Stimulated activated CD4-positive, alpha-beta T cell treated with anti-CD3 and anti-CD28 coated beads, Interleukin-15, amount 100 ng/mL, for 1 hour (primary cell): ENCODE results near the gene LPAR2.
A peak's percentile ranks its signal among the peaks of the same experiment; 100 is the strongest.
"Not testable (repeated sequence)": the region's sequence is repeated elsewhere in the genome, so short reads cannot be mapped to it uniquely, and the experiment has no call there.

Experiments
- DNase-seq, 2 donors: peaks; one replicate each; pipeline ENCODE4 v3.0.0-alpha.2; 2020; ENCODE audit warnings: low read depth in 1 of 2, low spot score in 1 of 2

LPAR2 gene

GRCh38 chr19:19627621-19628500, at the start of gene LPAR2:
TSS of gene LPAR2 (minus strand) at chr19:19628220. CDS start at chr19:19627275, 945 bp downstream.
- peak; percentile 64 to 73 for DNase-seq

DNA sequence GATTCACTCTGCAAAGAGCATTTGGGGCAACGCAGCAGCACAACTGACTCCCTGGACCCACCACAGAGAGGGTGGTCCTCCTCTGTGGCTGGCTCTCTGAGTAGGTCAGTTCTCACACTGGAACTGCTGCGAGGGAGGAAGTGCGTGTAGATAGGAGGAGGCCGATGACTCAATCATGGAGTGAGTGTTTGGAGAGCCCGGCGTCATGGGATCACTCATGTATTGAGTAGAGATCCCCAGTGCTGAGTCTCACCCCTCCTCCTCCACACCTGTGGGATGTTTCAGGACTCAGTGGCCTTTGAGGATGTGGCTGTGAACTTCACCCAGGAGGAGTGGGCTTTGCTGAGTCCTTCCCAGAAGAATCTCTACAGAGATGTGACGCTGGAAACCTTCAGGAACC, 49.6 kb upstream of the LPAR2 start:
- DNase-seq = no peak

GRCh38 chr19:19674315-19674714, 46.3 kb upstream of the LPAR2 start:
- DNase-seq = no peak

DNA sequence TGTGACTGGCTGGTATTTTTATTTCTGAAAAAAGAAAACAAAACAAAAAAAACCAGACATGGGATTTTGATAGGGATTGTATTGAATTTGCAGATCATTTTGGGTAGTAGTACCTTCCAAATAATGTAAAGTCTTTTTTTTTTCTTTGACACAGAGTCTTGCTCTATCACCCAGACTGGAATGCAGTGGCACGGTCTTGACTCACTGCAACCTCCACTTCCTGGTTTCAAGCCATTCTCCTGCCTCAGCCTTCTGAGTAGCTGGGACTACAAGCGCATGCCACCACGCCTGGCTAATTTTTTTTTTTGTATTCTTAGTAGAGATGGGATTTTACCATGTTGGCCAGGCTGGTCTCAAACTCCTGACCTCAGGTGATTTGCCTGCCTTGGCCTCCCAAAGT, 44.8 kb upstream of the LPAR2 start:
- no peak for DNase-seq

GRCh38 chr19:19670070-19670551, 42.1 kb upstream of the LPAR2 start:
- DNase-seq = no peak

GRCh38 chr19:19668230-19669012, 40.4 kb upstream of the LPAR2 start, which contains the start of gene ZNF101:
TSS of gene ZNF101 (plus strand) at chr19:19668839. CDS start at chr19:19668964, 125 bp downstream.
- peak; percentile 88 for DNase-seq

DNA sequence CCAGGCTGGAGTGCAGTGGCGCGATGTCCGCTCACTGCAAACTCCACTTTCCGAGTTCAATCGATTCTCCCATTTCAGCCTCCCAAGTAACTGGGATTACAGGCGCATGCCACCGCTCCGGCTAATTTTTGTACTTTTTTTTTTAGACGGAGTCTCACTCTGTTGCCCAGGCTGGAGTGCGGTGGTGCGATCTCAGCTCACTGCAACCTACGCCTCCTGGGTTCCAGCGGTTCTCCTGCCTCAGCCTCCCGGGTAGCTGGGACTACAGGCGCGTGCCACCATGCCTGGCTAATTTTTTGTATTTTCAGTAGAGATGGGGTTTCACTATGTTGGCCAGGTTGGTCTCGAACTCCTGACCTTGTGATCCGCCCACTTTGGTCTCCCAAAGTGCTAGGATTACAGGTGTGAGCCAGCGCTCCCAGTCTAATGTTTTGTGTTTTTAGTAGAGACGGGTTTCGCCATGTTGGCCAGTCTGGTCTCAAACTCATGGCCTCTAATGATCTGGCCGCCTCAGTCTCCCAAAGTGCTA, 37.5 kb upstream of the LPAR2 start:
- not testable (repeated sequence) for DNase-seq

DNA sequence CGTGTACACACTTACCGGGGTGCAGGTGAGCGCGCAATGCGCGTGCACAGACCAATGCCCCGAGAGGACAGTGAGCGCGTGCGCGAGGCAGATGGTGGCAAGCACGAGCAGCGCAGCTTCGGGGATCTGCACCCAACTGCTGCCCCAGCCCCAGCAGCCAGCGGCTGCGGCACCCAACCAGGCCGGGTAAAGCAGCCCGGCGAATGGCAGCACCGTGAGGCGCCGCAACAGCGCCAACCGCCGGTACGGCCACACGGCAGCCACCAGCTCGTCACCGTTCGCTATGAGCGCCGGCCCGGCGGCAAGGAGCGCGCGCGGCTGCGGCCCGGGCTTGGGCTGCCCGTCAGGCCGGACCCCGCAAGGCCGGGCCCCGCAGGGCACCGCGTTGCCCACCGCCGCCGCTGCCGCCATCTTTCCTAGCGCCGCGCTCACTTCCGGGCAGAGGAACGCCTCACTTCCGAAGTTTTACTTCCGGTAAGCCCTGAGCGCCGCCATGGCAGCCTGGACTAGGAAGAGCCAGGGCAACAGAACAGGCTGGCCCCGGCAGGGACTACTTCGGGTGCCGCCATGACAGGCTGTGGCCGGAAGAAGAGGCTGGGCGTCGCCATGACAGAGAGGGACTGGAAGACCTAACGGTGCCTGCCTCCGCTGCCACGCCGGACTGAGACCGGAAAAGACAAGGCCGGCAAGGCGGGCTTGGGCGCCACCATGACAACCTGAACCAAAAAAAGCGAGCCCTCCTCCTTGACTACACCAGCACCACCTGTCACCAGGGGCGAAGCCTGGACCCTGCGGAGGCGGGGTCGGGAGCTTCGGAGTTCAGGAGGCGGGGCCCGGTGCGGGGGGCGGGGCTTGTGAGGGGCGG, 35.5 kb upstream of the LPAR2 start, which contains the start of gene ATP13A1:
Gene ATP13A1, minus strand, starts transcription at position 421 of the 865 bp plus-strand sequence. Its CDS starts 10 bp downstream, at position 411.
- DNase-seq = peak; percentile 82 to 90

GRCh38 chr19:19662871-19663255, 34.8 kb upstream of the LPAR2 start:
- no peak for DNase-seq

DNA sequence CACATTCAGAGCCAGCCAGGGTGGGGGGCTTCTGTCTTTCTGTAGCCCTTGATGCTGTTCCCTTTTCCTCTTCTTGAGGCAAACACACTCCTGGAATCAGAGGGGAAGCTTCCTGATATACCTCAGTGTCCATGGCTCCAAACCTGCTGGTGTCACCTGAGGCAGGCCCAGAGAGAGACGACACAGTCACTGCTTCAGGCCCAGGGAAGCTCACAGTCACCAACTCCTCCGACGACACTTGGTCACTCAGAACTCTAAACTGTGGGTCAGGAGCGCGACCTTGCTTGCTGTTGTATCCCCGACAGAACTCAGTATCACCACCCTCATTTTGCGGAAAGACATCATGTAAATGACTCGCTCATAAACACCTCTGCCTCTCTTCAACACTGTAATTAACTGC, 34.3 kb upstream of the LPAR2 start:
- DNase-seq = no peak

DNA sequence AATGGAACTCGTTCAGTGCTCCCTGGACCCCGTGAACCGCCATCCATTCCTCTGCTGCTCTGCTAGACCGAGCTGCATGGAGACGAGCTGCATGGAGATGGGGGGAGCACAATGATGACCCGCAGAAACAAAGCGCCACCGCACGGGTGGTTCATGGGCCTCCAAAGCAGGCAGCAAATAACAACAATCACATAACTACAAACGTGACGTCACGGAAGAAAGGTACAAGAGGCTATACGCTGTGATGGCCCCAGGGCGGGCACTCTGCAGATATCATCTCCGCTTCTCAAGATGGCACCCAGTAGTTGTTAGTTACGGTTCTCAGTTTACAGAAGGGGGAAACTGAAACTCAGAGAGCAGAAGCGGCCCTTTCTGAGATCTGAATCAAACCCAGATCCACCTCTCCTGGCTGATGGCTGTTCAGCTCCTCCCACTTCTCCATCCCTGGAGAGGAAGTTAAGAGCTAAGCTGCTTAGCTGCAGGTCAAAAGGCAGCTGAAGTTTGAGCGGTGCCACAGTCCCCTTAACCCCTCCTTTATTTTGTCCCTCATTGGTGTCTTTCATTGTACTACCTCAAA, 33.7 kb upstream of the LPAR2 start:
- DNase-seq = no peak

GRCh38 chr19:19661141-19661674, 33.2 kb upstream of the LPAR2 start:
- no peak for DNase-seq

DNA sequence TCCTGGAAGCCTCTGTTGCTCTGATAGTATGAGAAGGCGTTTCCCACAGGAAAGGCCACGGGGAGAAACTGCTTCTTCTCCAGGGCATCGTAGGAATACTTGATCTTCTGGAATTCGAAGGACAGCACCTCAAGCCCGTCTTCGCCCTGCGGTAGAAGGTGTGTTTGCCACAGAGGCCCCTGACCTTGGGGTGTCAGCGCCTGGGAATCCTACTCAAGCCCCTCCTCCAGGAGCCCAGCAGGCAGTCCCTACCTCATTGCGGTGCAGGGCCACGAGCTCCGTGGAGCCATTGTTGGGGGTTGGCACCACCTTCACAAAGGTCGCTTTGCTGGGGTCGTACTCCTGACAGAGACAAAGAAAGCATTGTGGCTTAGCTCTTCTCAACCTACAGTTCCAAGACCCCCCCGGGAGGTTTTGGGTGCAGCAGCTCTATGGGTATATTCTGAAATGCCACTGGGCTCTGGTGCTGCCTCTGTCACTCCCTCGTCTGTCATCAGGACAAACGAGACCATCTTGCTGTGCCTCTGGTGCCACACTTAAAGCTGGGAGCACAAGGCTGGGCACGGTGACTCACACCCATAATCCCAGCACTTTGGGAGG, 31.7 kb upstream of the LPAR2 start:
- DNase-seq = no peak

GRCh38 chr19:19657397-19657783, 29.4 kb upstream of the LPAR2 start:
- DNase-seq = no peak

GRCh38 chr19:19656451-19657396, 28.7 kb upstream of the LPAR2 start:
- no peak for DNase-seq

GRCh38 chr19:19655641-19656343, 27.8 kb upstream of the LPAR2 start:
- DNase-seq = no peak

DNA sequence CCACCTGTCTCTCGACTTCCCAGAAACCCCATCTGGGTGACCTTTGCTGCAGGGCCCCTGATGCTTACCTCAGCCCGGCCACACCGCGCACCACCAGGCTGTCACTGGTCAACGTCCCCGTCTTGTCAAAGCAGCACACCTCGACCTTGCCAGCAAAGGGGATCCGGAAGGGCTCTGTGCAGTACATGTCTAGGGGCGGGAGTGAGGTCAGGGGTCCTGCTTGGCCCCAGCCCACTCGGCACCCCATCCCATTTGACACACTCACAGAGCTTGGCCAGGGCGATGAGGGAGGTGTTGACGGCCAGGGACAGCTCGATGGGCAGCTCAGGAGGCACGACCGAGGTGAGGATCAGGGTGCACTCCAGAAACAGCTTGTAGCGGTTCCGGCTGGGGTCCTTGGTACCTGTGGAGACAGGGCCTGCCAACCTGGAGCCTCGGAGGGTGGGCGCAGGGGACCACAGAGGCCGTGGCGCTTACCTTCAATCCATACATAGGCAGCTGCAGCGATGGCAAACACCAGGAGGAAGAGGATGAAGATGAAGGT, 27.1 kb upstream of the LPAR2 start:
- DNase-seq = no peak

DNA sequence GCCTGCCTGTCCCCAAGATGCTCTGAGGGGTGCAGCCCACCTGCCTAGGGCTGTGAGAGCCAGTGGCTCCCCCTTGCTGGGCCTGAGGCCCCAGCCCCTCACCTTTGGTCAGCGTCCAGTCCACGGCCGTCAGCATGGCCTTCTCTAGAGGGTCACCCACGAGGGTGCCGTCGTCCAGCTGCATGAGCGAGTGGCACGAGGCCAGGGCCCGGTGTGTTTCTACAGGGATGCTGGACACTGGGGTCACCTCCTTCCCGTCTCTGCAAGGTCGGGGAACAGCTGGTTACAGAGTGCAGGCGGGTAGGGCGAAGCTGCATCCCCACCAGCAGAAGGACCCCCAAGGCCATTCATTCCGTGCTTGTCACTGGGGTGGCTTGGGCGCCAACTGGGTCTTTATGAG, 26.4 kb upstream of the LPAR2 start:
- DNase-seq = no peak
